BE2C (cell line): Measurements from ENCODE around the gene DGLUCY.

Experiments used
- DNase-seq: peaks from one replicate; pipeline ENCODE4 v3.0.0-alpha.2; 2020
- H3K27me3 ChIP-seq: fragments of 250-450 bp; sonication (Bioruptor Pico); 2 replicates; pipeline ENCODE4 v1.5.1; 2020; ENCODE audit warnings: mild to moderate bottlenecking
- H3K36me3 ChIP-seq: fragments of 250-450 bp; sonication (Bioruptor Pico); 2 replicates; pipeline ENCODE4 v1.5.1; 2020; ENCODE audit warnings: mild to moderate bottlenecking
- H3K4me1 ChIP-seq: fragments of 250-450 bp; sonication (Bioruptor Pico); 2 replicates; pipeline ENCODE4 v1.5.1; 2020
- H3K4me3 ChIP-seq: 2 replicates; pipeline ENCODE4 v1.5.1; 2011; ENCODE audit warnings: low read depth, low read length
- H3K9me3 ChIP-seq: fragments of 250-450 bp; sonication (Bioruptor Pico); 2 replicates; pipeline ENCODE4 v1.5.1; 2020
- CTCF ChIP-seq: IDR thresholded peaks from 2 replicates; pipeline ENCODE4 v1.5.1; 2012; ENCODE audit warnings: mild to moderate bottlenecking, low read depth, low read length

The DGLUCY gene

GRCh38 chr14:91114079-91115065, 499 bp downstream of the DGLUCY start:
- Histone ChIP-seq H3K9me3 (no peaks in the 10 kb centered on the region), H3K4me3 (peak overlapping the region; percentile 67), H3K27me3 (no peaks in the 10 kb centered on the region), H3K4me1 (peaks cover 14% of the 10 kb centered on the region), H3K36me3 (no peaks in the 10 kb centered on the region)
- no peak for DNase-seq
- no peak for TF ChIP-seq CTCF

DNA sequence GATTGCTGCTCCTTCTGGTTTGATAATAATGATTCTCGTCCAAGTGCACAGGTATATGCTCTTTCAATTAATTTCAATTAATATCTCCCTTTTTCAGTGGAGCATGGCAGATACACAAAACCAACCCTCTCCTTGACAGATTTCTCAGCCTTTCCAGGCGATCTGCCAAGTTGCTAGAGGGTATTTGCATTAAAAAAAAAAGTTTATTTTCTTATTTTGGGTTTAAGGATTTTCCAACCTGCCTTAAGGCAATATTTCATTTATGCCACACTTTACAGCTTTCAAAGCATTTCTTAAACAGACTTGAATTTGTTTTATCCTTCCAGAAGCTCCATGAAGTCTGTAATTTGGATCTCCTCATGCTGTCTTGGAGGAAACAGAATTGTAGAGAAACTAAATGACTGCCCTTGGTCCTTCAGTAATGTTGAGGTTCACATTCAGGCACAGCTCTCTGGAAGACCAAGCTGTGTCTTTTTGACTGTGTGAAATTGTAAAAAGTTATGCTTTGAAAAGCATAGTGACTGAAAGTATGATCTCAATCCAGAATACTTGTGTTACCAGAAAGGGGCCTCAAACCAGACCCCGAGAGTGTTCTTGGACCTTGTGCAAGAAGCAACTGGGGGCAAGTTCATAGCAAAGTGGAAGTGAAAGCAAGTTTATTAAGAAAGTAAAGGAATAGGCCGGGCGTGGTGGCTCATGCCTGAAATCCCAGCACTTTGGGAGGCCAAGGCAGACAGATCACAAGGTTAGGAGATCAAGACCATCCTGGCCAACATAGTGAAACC, 2.3 kb downstream of the DGLUCY start:
- H3K9me3 ChIP-seq, result no peaks in the 10 kb centered on the region

DNA sequence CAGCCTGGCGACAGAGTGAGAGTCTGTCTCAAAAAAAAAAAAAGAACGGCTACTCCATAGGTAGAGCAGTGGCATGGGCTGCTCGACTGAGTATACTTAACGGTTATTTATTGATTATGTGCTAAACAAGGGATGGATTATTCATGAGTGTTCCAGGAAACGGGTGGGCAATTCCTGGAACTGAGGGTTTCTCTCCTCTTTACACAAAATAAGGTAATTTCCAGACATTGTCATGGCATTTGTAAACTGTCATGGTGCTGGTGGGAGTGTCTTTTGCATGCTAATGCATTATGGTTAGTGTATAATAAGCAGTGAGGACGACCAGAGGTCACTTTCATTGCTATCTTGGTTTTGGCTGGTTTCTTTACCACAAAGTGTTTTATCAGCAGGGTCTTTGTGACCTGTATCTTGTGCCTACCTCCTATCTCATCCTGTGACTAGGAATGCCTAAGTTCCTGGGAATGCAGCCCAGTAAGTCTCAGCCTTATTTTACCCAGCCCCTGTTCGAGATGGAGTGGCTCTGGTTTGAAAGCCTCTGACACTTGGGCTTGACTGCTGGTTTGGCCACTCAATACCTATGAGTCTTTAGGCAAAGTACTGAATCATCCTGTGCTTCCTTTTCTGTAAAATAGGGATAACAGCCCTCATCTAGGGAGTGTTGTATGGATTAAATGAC, 3.2 kb downstream of the DGLUCY start:
- H3K36me3 ChIP-seq, result no peaks in the 10 kb centered on the region
- no peaks in the 10 kb centered on the region for H3K9me3 ChIP-seq
- no peak for TF ChIP-seq CTCF
- H3K4me1 ChIP-seq, result peaks cover 14% of the 10 kb centered on the region
- H3K27me3 ChIP-seq, result no peaks in the 10 kb centered on the region
- no peak for DNase-seq
- H3K4me3 ChIP-seq, result no peak overlapping the region

More for the DNA sequence above, 2.3 kb downstream of the DGLUCY start:
- Histone ChIP-seq H3K36me3 (no peaks in the 10 kb centered on the region), H3K4me1 (peaks cover 14% of the 10 kb centered on the region), H3K4me3 (no peak overlapping the region), H3K27me3 (no peaks in the 10 kb centered on the region)
- TF ChIP-seq CTCF, result no peak
- DNase-seq, result no peak

DNA sequence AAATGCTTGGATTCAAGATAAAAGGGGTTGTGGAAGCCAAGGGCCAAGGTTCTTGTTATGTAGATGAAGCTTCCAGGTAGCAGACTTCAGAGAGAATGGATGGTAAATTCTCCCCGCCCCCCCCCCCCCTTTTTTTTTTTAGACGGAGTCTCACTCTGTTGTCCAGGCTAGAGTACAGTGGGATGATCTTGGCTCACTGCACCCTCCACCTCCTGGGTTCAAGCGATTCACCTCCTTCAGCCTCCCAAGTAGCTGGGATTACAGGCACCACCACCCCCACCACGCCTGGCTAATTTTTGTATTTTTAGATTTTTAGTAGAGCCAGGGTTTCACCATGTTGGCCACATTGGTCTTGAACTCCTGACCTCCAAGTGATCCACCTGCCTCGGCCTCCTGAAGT, 4.1 kb downstream of the DGLUCY start:
- H3K27me3 ChIP-seq, result no peaks in the 10 kb centered on the region
- no peak for DNase-seq
- no peaks in the 10 kb centered on the region for H3K9me3 ChIP-seq
- peaks cover 14% of the 10 kb centered on the region for H3K4me1 ChIP-seq
- H3K36me3 ChIP-seq, result no peaks in the 10 kb centered on the region
- no peak for TF ChIP-seq CTCF
- no peak overlapping the region for H3K4me3 ChIP-seq

DNA sequence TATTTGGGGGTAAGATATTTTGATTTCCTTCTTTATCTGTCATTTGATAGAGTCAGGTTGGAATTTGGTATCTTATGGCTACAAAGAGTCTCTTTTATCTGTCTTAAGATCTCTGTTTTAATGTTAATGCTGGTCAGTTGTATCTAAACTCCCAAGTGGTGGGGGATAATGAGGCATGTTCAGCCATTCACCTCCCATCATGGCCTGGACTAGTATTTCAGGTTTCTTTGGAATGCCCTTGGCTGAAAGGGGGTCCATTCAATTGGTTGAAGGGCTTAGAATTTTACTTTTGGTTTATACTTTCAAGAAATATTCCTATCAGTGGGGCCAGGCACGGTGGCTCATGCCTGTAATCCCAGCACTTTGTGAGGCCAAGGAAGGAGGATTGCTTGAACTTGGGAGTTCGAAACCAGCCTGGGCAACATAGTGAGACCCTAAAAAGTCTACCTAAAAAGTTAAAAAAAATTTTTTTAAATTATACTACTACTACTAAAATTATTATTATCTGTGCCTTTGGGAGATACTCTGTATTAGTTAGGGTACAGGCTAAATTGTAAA, 4.7 kb downstream of the DGLUCY start:
- H3K4me1 ChIP-seq, result peaks cover 9% of the 10 kb centered on the region
- no peak for DNase-seq
- H3K9me3 ChIP-seq, result no peaks in the 10 kb centered on the region
- H3K27me3 ChIP-seq, result no peaks in the 10 kb centered on the region
- H3K4me3 ChIP-seq, result no peak overlapping the region
- no peaks in the 10 kb centered on the region for H3K36me3 ChIP-seq
- TF ChIP-seq CTCF, result no peak
